ENCODE results near the gene HOMER2.

GRCh38 chr15:82839136-82839535 lies 113.4 kb downstream of the HOMER2 start:
- TF ChIP-seq POLR2A (IDR thresholded peaks at IDR 0.05) (no peak), CTCF (IDR thresholded peaks at IDR 0.05 in 8 of 11, conservative IDR thresholded peaks at IDR 0.05 in 3 of 11) (no peak), POLR2AphosphoS5 (IDR thresholded peaks at IDR 0.05) (no peak)
